ENCODE data around the gene DMRT2.

DMRT2 gene

GRCh38 chr9:1031951-1032601 is 18.1 kb upstream of the DMRT2 start:
- H3K36me3 Mint-ChIP-seq (ENCODE audit: low read depth): no peaks in the 10 kb centered on the region
- H3K4me3 Mint-ChIP-seq: no peak overlapping the region
- no peak overlapping the region for H3K27ac Mint-ChIP-seq
- peaks cover 48% of the 10 kb centered on the region for H3K27me3 Mint-ChIP-seq
- no peaks in the 10 kb centered on the region for H3K4me1 Mint-ChIP-seq (ENCODE audit: low read depth)
- H3K9me3 Mint-ChIP-seq: no peaks in the 10 kb centered on the region

DNA sequence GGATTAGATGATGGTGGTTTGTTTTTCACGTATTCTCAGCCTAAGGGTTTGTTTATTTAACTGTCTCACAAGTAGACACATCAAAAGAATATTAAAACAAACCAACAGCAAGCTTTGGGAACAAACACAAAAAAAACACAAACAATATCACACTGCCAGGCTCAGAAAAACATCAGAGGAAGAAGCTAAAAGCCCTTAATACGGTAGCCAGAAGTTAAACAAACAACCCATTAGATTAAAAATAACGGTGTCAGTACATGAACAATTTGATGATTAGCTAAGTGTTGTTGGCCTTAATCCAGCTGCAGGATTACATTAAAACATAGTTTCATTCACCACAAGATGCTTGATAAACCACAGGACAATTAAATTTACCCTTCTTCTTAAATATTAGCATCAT is 15.9 kb upstream of the DMRT2 start:
- Mint-ChIP-seq H3K9me3 (no peaks in the 10 kb centered on the region), H3K27me3 (peaks cover 52% of the 10 kb centered on the region), H3K4me1 (ENCODE audit: low read depth) (no peaks in the 10 kb centered on the region), H3K4me3 (no peak overlapping the region), H3K27ac (no peak overlapping the region), H3K36me3 (ENCODE audit: low read depth) (no peaks in the 10 kb centered on the region)

GRCh38 chr9:1039589-1039988 is 10.6 kb upstream of the DMRT2 start:
- H3K4me3 Mint-ChIP-seq: no peak overlapping the region
- peaks cover 65% of the 10 kb centered on the region for H3K27me3 Mint-ChIP-seq
- H3K4me1 Mint-ChIP-seq (ENCODE audit: low read depth): peaks cover 8% of the 10 kb centered on the region
- H3K27ac Mint-ChIP-seq: no peak overlapping the region
- peaks cover 7% of the 10 kb centered on the region for H3K36me3 Mint-ChIP-seq (ENCODE audit: low read depth)
- H3K9me3 Mint-ChIP-seq: no peaks in the 10 kb centered on the region

- no peak overlapping the region for H3K4me3 Mint-ChIP-seq
- peaks cover 20% of the 10 kb centered on the region for H3K4me1 Mint-ChIP-seq (ENCODE audit: low read depth)
- H3K9me3 Mint-ChIP-seq: no peaks in the 10 kb centered on the region
- H3K27me3 Mint-ChIP-seq: peaks cover 80% of the 10 kb centered on the region
- H3K27ac Mint-ChIP-seq: no peak overlapping the region
- peaks cover 7% of the 10 kb centered on the region for H3K36me3 Mint-ChIP-seq (ENCODE audit: low read depth)
Measured at GRCh38 chr9:1042466-1042865, 7.7 kb upstream of the DMRT2 start.

DNA sequence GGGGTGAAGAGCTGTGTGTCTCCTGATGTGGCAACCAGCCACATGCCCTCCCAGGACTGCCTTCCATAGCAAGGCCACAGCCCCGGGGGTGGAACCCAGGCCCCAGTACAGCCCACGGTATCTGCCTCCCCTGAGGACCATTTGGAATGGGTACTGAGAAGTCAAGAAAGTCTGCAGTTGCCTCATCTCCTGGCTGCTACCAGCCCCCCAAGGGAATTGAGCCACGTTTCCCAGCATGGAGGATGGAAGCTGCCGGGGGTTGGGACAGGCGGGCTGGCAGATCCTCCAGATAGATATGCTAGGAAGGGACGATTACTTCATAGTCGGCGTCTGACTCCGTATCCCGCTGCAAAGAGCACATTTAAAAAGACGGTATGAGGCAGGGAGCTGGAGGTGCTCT is 5.5 kb upstream of the DMRT2 start:
- Mint-ChIP-seq H3K9me3 (peaks cover 2% of the 10 kb centered on the region), H3K27ac (no peak overlapping the region), H3K4me3 (no peak overlapping the region), H3K4me1 (ENCODE audit: low read depth) (peaks cover 40% of the 10 kb centered on the region), H3K36me3 (ENCODE audit: low read depth) (peaks cover 16% of the 10 kb centered on the region), H3K27me3 (peaks cover 82% of the 10 kb centered on the region)

GRCh38 chr9:1046639-1047572 is 3.3 kb upstream of the DMRT2 start:
- peak overlapping the region; percentile 85 for H3K4me3 Mint-ChIP-seq
- H3K4me1 Mint-ChIP-seq (ENCODE audit: low read depth): peaks cover 53% of the 10 kb centered on the region
- H3K9me3 Mint-ChIP-seq: peaks cover 3% of the 10 kb centered on the region
- H3K27me3 Mint-ChIP-seq: peaks cover 84% of the 10 kb centered on the region
- peaks cover 20% of the 10 kb centered on the region for H3K36me3 Mint-ChIP-seq (ENCODE audit: low read depth)
- no peak overlapping the region for H3K27ac Mint-ChIP-seq

DNA sequence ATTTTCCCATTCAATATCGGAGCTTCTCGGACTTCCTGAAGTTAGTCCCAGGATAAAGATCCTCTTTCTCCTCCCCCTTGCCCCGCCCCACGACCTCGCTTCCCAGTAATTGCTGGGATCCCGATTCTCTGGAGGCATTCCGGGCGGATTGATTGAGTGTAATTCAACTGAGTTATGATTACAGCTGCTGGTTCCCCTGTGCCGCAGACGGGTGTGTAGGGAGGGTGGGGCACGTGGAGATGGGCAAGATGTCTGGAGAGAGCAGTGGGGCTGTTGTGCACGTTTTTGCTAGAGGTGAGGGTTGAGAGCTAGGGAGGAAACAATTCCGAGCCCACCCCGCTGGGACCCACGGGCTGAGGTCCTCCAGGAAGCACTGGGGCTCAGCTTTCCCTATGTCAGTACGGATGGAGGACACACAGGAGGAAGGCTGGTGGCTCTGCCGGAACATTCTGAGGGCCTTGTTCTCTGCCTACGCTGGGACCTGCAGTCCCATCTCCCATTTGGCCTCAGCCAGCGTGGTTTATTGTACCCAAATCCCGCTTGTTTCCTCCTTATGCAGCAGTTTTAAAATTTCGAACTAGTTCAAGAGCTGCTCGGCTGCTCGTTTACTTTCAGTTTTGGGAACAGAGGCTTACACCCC is 2.4 kb upstream of the DMRT2 start:
- Mint-ChIP-seq H3K27ac (no peak overlapping the region), H3K36me3 (ENCODE audit: low read depth) (peaks cover 20% of the 10 kb centered on the region), H3K9me3 (peaks cover 3% of the 10 kb centered on the region), H3K27me3 (peaks cover 85% of the 10 kb centered on the region), H3K4me3 (peak overlapping the region; percentile 85), H3K4me1 (ENCODE audit: low read depth) (peaks cover 54% of the 10 kb centered on the region)

DNA sequence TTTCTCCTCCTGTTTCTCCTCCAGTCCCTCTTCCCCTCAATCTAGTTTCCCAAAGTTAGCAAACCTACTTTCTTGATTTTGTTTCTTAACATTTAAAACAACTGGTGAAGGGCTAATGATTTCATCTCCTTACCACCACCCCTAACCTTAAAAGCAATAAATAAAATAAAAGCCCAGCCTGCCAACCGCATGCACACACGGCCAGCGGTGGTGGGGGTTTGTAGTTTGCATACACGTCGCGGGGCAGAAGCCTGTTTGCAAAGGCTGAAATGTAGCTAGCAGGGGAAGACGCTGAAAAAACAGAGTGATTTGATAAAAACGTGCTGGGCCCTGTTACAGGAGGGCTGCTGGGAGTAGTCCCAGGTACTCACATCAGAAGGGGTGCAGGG is 1.9 kb upstream of the DMRT2 start:
- Mint-ChIP-seq H3K36me3 (ENCODE audit: low read depth) (peaks cover 20% of the 10 kb centered on the region), H3K4me1 (ENCODE audit: low read depth) (peaks cover 55% of the 10 kb centered on the region), H3K27me3 (peaks cover 86% of the 10 kb centered on the region), H3K27ac (no peak overlapping the region), H3K9me3 (peaks cover 3% of the 10 kb centered on the region), H3K4me3 (peak overlapping the region; percentile 85)

DNA sequence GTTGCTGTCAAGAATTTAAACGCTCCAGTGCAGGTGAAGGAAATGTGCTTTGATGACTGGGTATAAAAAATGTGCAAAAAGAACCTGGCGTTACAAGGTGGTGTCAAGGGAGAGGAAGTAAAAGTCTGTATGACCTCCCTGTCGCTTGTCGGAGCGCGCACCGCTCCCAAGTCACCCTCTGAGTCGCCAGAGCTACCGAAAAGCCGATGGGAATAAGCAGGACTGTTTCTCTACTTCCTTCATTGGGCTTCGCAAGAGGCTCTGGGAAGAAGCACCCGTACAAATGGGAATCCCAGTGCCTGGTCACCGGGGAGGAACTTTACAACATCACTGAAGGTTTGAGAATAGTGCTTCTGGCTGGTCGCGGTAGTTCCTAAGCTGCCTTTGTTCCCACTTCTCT is 1.3 kb upstream of the DMRT2 start:
- Mint-ChIP-seq H3K4me3 (peak overlapping the region; percentile 85), H3K4me1 (ENCODE audit: low read depth) (peaks cover 55% of the 10 kb centered on the region), H3K27me3 (peaks cover 86% of the 10 kb centered on the region), H3K27ac (no peak overlapping the region), H3K36me3 (ENCODE audit: low read depth) (peaks cover 19% of the 10 kb centered on the region), H3K9me3 (peaks cover 3% of the 10 kb centered on the region)

GRCh38 chr9:1049641-1050040 is 516 bp upstream of the DMRT2 start:
- peaks cover 55% of the 10 kb centered on the region for H3K4me1 Mint-ChIP-seq (ENCODE audit: low read depth)
- peaks cover 13% of the 10 kb centered on the region for H3K36me3 Mint-ChIP-seq (ENCODE audit: low read depth)
- H3K27ac Mint-ChIP-seq: no peak overlapping the region
- peaks cover 84% of the 10 kb centered on the region for H3K27me3 Mint-ChIP-seq
- peaks cover 3% of the 10 kb centered on the region for H3K9me3 Mint-ChIP-seq
- H3K4me3 Mint-ChIP-seq: peak overlapping the region; percentile 45

GRCh38 chr9:1051210-1051583 is 1.0 kb downstream of the DMRT2 start:
- Mint-ChIP-seq H3K27me3 (peaks cover 88% of the 10 kb centered on the region), H3K36me3 (ENCODE audit: low read depth) (peaks cover 13% of the 10 kb centered on the region), H3K27ac (no peak overlapping the region), H3K9me3 (peaks cover 3% of the 10 kb centered on the region), H3K4me1 (ENCODE audit: low read depth) (peaks cover 50% of the 10 kb centered on the region), H3K4me3 (no peak overlapping the region)

- Mint-ChIP-seq H3K4me3 (no peak overlapping the region), H3K27ac (no peak overlapping the region), H3K4me1 (ENCODE audit: low read depth) (peaks cover 50% of the 10 kb centered on the region), H3K9me3 (peaks cover 3% of the 10 kb centered on the region), H3K36me3 (ENCODE audit: low read depth) (peaks cover 13% of the 10 kb centered on the region), H3K27me3 (peaks cover 88% of the 10 kb centered on the region)
Measured at GRCh38 chr9:1051584-1052275, 1.6 kb downstream of the DMRT2 start.

GRCh38 chr9:1052365-1053281 is 2.5 kb downstream of the DMRT2 start:
- H3K4me3 Mint-ChIP-seq: peak overlapping the region; percentile 39
- peaks cover 81% of the 10 kb centered on the region for H3K27me3 Mint-ChIP-seq
- H3K27ac Mint-ChIP-seq: no peak overlapping the region
- H3K36me3 Mint-ChIP-seq (ENCODE audit: low read depth): peaks cover 13% of the 10 kb centered on the region
- peaks cover 3% of the 10 kb centered on the region for H3K9me3 Mint-ChIP-seq
- H3K4me1 Mint-ChIP-seq (ENCODE audit: low read depth): peaks cover 42% of the 10 kb centered on the region

DNA sequence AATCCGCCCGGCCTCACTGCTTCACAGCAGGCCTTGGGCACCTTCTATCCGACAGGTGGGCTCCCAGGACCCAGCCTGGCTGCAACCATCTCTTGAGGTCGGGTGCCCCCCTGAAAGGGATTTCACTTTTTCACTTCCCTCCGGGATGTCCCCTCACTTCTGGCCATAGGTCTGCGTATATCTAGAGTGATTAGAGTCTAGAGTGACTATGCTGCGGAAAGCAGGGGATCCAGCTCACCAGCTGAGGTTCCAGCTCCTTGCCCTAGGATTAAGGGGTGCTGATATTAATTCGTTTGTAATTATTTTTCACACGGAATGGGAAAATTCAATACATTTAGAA is 3.1 kb downstream of the DMRT2 start:
- H3K4me1 Mint-ChIP-seq (ENCODE audit: low read depth): peaks cover 36% of the 10 kb centered on the region
- peaks cover 3% of the 10 kb centered on the region for H3K9me3 Mint-ChIP-seq
- no peak overlapping the region for H3K4me3 Mint-ChIP-seq
- peaks cover 75% of the 10 kb centered on the region for H3K27me3 Mint-ChIP-seq
- H3K27ac Mint-ChIP-seq: no peak overlapping the region
- H3K36me3 Mint-ChIP-seq (ENCODE audit: low read depth): peaks cover 13% of the 10 kb centered on the region

Data from stimulated activated naive CD8-positive, alpha-beta T cell treated with anti-CD3 and anti-CD28 coated beads, Interleukin-15, Interleukin-2, amounts not matched to agents 100 ng/mL and 50 ng/mL, for 24 hours (primary cell).